Endodermal cell (in vitro differentiated cells): Measurements from ENCODE around the gene AHRR. TPM values are rescaled to one million over a fixed set of nuclear protein-coding genes. Genes with fewer than 3 reads are reported as not detected.

Experiments
- DNase-seq: peaks from one replicate; pipeline ENCODE4 v3.0.0-alpha.2; 2017
- H3K27ac ChIP-seq: 2 replicates; pipeline ENCODE4 v1.5.1; 2013; ENCODE audit warnings: mild to moderate bottlenecking, low read depth, low read length, moderate library complexity
- H3K27me3 ChIP-seq: 2 replicates; pipeline ENCODE4 v1.6.1; 2013; ENCODE audit warnings: mild to moderate bottlenecking, low read length, moderate library complexity; ENCODE audit not compliant: insufficient read depth, control insufficient read depth, poor library complexity, severe bottlenecking
- H3K36me3 ChIP-seq: 2 replicates; pipeline ENCODE4 v1.7.0; 2013; ENCODE audit warnings: mild to moderate bottlenecking, low read length, moderate library complexity; ENCODE audit not compliant: control insufficient read depth, insufficient read depth
- H3K4me1 ChIP-seq: one replicate; pipeline ENCODE4 v1.7.0; 2013; ENCODE audit warnings: low read length; ENCODE audit not compliant: control insufficient read depth, insufficient read depth
- H3K4me3 ChIP-seq: 2 replicates; pipeline ENCODE4 v1.5.1; 2013; ENCODE audit warnings: mild to moderate bottlenecking, low read length, moderate library complexity
- H3K9ac ChIP-seq: 2 replicates; pipeline ENCODE4 v1.6.1; 2013; ENCODE audit warnings: mild to moderate bottlenecking, low read length, moderate library complexity; ENCODE audit not compliant: poor library complexity, severe bottlenecking; ENCODE audit errors: extremely low read depth
- H3K9me3 ChIP-seq: 2 replicates; pipeline ENCODE4 v1.6.1; 2013; ENCODE audit warnings: mild to moderate bottlenecking, low read length, moderate library complexity; ENCODE audit not compliant: control insufficient read depth
- H3K27ac Mint-ChIP-seq: 2 replicates; pipeline ENCODE4 v1.8.0; 2020; ENCODE audit warnings: mixed read lengths
- H3K27me3 Mint-ChIP-seq: 2 replicates; pipeline ENCODE4 v1.8.0; 2021; ENCODE audit warnings: mild to moderate bottlenecking, mixed read lengths; ENCODE audit not compliant: insufficient read depth
- H3K36me3 Mint-ChIP-seq: 2 replicates; pipeline ENCODE4 v1.8.0; 2020; ENCODE audit warnings: low read depth, mixed read lengths
- H3K4me1 Mint-ChIP-seq: 2 replicates; pipeline ENCODE4 v1.8.0; 2020; ENCODE audit warnings: mixed read lengths
- H3K4me3 Mint-ChIP-seq: 2 replicates; pipeline ENCODE4 v1.8.0; 2020; ENCODE audit warnings: mild to moderate bottlenecking, moderate library complexity, mixed read lengths
- H3K9me3 Mint-ChIP-seq: 2 replicates; pipeline ENCODE4 v1.8.0; 2020; ENCODE audit warnings: mild to moderate bottlenecking, mixed read lengths
- CTCF ChIP-seq: fragments of 200-600 bp; sonication (generic); conservative IDR thresholded peaks from 2 replicates; pipeline ENCODE4 v1.5.0; 2021; ENCODE audit warnings: antibody characterized with exemption, mild to moderate bottlenecking
- WGBS, 2 experiments: methylation state at CpG; one replicate each; pipeline versions ENCODE4 v1.1.5 to v1.1.7; 2013; ENCODE audit warnings: missing lambda C conversion rate in 2 of 2, mixed read lengths in 1 of 2; ENCODE audit not compliant: insufficient coverage in 1 of 2, insufficient read length in 1 of 2; 5-methylcytosine and 5-hydroxymethylcytosine counted together
- total RNA-seq, 2 donors: library from RNA; stranded (reverse); fragmentation: NEBNext Ultra II Directional in 1 of 2; extraction: Animal tissue kit (Norgen Biotek cat#: 25700) in 1 of 2; gene quantifications; 2 replicates in 1 of 2; 3 replicates in 1 of 2; pipeline ENCODE4 v1.2.1, GENCODE V29; 2021

Gene AHRR
- total RNA-seq, 2 donors from 2014 or later, result 1.4 to 2.0 TPM

- 95 to 98% methylated on average over 15 to 19 of the region's 19 CpGs for WGBS, 2 experiments
- no peaks in the 10 kb centered on the region for H3K9me3 ChIP-seq
- Mint-ChIP-seq H3K27ac (no peak overlapping the region), H3K36me3 (peaks cover 43% of the 10 kb centered on the region), H3K4me3 (no peak overlapping the region), H3K27me3 (no peaks in the 10 kb centered on the region), H3K4me1 (no peaks in the 10 kb centered on the region), H3K9me3 (no peaks in the 10 kb centered on the region)
- H3K27me3 ChIP-seq, result no peaks in the 10 kb centered on the region
- no peak overlapping the region for H3K4me3 ChIP-seq
- peaks cover 13% of the 10 kb centered on the region for H3K36me3 ChIP-seq
- H3K4me1 ChIP-seq, result no peaks in the 10 kb centered on the region
- no peak overlapping the region for H3K27ac ChIP-seq
- TF ChIP-seq CTCF, result no peak
- H3K9ac ChIP-seq, result no peak overlapping the region
- DNase-seq, result peak; percentile 31
Observed at GRCh38 chr5:464446-464842, 142.9 kb downstream of the AHRR start.

GRCh38 chr5:464843-465590 lies 143.5 kb downstream of the AHRR start:
- Histone ChIP-seq H3K9me3 (no peaks in the 10 kb centered on the region), H3K4me1 (no peaks in the 10 kb centered on the region), H3K9ac (no peak overlapping the region), H3K36me3 (peaks cover 10% of the 10 kb centered on the region), H3K4me3 (no peak overlapping the region), H3K27me3 (no peaks in the 10 kb centered on the region), H3K27ac (no peak overlapping the region)
- Mint-ChIP-seq H3K9me3 (no peaks in the 10 kb centered on the region), H3K4me1 (no peaks in the 10 kb centered on the region), H3K27me3 (no peaks in the 10 kb centered on the region), H3K4me3 (no peak overlapping the region), H3K36me3 (peaks cover 37% of the 10 kb centered on the region), H3K27ac (no peak overlapping the region)
- 93 to 96% methylated on average over 53 to 63 of the region's 63 CpGs for WGBS, 2 experiments
- TF ChIP-seq CTCF, result no peak
- peak; percentile 24 for DNase-seq

GRCh38 chr5:465591-466403 lies 144.3 kb downstream of the AHRR start:
- H3K27me3 ChIP-seq, result no peaks in the 10 kb centered on the region
- Mint-ChIP-seq H3K27me3 (no peaks in the 10 kb centered on the region), H3K36me3 (peaks cover 31% of the 10 kb centered on the region), H3K27ac (no peak overlapping the region), H3K4me1 (no peaks in the 10 kb centered on the region), H3K9me3 (no peaks in the 10 kb centered on the region), H3K4me3 (no peak overlapping the region)
- H3K27ac ChIP-seq, result no peak overlapping the region
- peak; percentile 36 for DNase-seq
- WGBS, 2 experiments, result 91 to 99% methylated on average over 13 to 29 of the region's 29 CpGs
- H3K9me3 ChIP-seq, result no peaks in the 10 kb centered on the region
- H3K4me1 ChIP-seq, result no peaks in the 10 kb centered on the region
- peaks cover 7% of the 10 kb centered on the region for H3K36me3 ChIP-seq
- H3K4me3 ChIP-seq, result no peak overlapping the region
- no peak overlapping the region for H3K9ac ChIP-seq
- no peak for TF ChIP-seq CTCF
